K562 (cell line): ENCODE measurements around the gene GRK4.

ENCODE experiments used
- CREBBP ChIP-seq: IDR thresholded peaks from one replicate; pipeline ENCODE4 v1.6.1; 2012; ENCODE audit warnings: low read depth, mild to moderate bottlenecking, control low read depth, inconsistent platforms, low read length
- CTCF ChIP-seq, 3 experiments: IDR thresholded peaks in 2 of 3; conservative IDR thresholded peaks in 1 of 3; 2 replicates each; pipeline ENCODE4 v1.5.1; 2011 to 2012; ENCODE audit warnings: low read length in 3 of 3, mild to moderate bottlenecking in 3 of 3, control low read depth in 2 of 3, improper control_type of control experiment in 1 of 3, inconsistent platforms in 1 of 3, low read depth in 1 of 3, mixed read lengths in 1 of 3, moderate library complexity in 1 of 3; ENCODE audit not compliant: insufficient read depth in 2 of 3
- DLX4 ChIP-seq: fragments of 250-450 bp; sonication (Bioruptor Pico); IDR thresholded peaks from 2 replicates; pipeline ENCODE4 v1.6.1; 2021; ENCODE audit warnings: mild to moderate bottlenecking
- DNMT1 ChIP-seq: fragments of 450-650 bp; IDR thresholded peaks from 2 replicates; pipeline ENCODE4 v1.6.1; 2016; ENCODE audit warnings: antibody characterized with exemption, mild to moderate bottlenecking
- EHMT2 ChIP-seq: fragments of 450-650 bp; IDR thresholded peaks from 2 replicates; pipeline ENCODE4 v1.6.1; 2018; ENCODE audit warnings: antibody characterized with exemption
- ESRRA ChIP-seq: fragments of 450-650 bp; IDR thresholded peaks from 2 replicates; pipeline ENCODE4 v1.6.1; 2014; ENCODE audit warnings: low read depth, mild to moderate bottlenecking, moderate library complexity, borderline replicate concordance
- GABPB1 ChIP-seq: sonication (generic); formaldehyde crosslinking; IDR thresholded peaks from 2 replicates; pipeline ENCODE4 v1.8.0; 2022; ENCODE audit warnings: mild to moderate bottlenecking, missing genetic modification reagents
- GATA2 ChIP-seq: sonication (generic); formaldehyde crosslinking; IDR thresholded peaks from 2 replicates; pipeline ENCODE4 v1.4.0; 2020; ENCODE audit warnings: mild to moderate bottlenecking, missing genetic modification reagents
- JUNB ChIP-seq: fragments of 450-650 bp; formaldehyde crosslinking; conservative IDR thresholded peaks from 2 replicates; pipeline ENCODE4 v1.4.0; 2020; ENCODE audit warnings: mild to moderate bottlenecking
- ZBTB26 ChIP-seq: fragments of 450-650 bp; formaldehyde crosslinking; IDR thresholded peaks from 2 replicates; pipeline ENCODE4 v1.4.0; 2022; ENCODE audit warnings: missing genetic modification characterization
- ZBTB5 ChIP-seq: fragments of 450-650 bp; IDR thresholded peaks from 2 replicates; pipeline ENCODE4 v1.6.1; 2017; ENCODE audit warnings: antibody characterized with exemption

- TF ChIP-seq JUNB (no peak), EHMT2 (no peak), CREBBP (no peak), ZBTB5 (no peak), CTCF (IDR thresholded peaks at IDR 0.05 in 2 of 3, conservative IDR thresholded peaks at IDR 0.05 in 1 of 3; ENCODE audit: insufficient read depth in 2 of 3, low read depth in 1 of 3, low read length in 3 of 3) (no peak), ZBTB26 (CRISPR knock-in tag) (no peak), DNMT1 (no peak), GATA2 (CRISPR knock-in tag) (no peak), ESRRA (no peak), GABPB1 (CRISPR knock-in tag) (no peak), DLX4 (no peak)
Observed at GRCh38 chr4:3013323-3013722, 50.0 kb downstream of the GRK4 start.
